Activated T-helper 1 cell treated with anti-CD3 and anti-CD28 coated beads, Interleukin-12 subunit alpha, Interleukin-12 subunit beta, Interleukin-2, Interleukin-4 antibody, amounts not matched to agents 30 ng/mL and 10 ng/mL and 1 ng/mL, durations not matched to agents 14 hours and 24 hours and 36 hours (primary cell): ENCODE measurements around the gene PGLYRP2. TPM values are rescaled to one million over a fixed set of nuclear protein-coding genes. Genes with fewer than 3 reads are reported as not detected.

Experiments used
- DNase-seq: peaks from one replicate; pipeline ENCODE4 v3.0.0; 2021; ENCODE audit warnings: low spot score
- H3K27ac Mint-ChIP-seq: one replicate; pipeline ENCODE4 v1.8.0; 2021; ENCODE audit warnings: mild to moderate bottlenecking, mixed read lengths
- H3K27me3 Mint-ChIP-seq: one replicate; pipeline ENCODE4 v1.8.0; 2022; ENCODE audit warnings: mild to moderate bottlenecking, moderate library complexity, mixed read lengths; ENCODE audit not compliant: insufficient read depth
- H3K36me3 Mint-ChIP-seq: one replicate; pipeline ENCODE4 v1.8.0; 2021; ENCODE audit warnings: low read depth, mixed read lengths
- H3K4me1 Mint-ChIP-seq: one replicate; pipeline ENCODE4 v1.8.0; 2021; ENCODE audit warnings: low read depth, mixed read lengths
- H3K4me3 Mint-ChIP-seq: one replicate; pipeline ENCODE4 v1.8.0; 2021; ENCODE audit warnings: mild to moderate bottlenecking, moderate library complexity, mixed read lengths
- H3K9me3 Mint-ChIP-seq: one replicate; pipeline ENCODE4 v1.8.0; 2021; ENCODE audit warnings: mixed read lengths
- intact Hi-C: fragments of 100-400 bp; cut with micrococcal nuclease; formaldehyde crosslinking; loops from one replicate; pipeline ENCODE4 v1.15.1; 2024
- total RNA-seq: library from RNA; stranded (reverse); gene quantifications from 2 replicates; pipeline ENCODE4 v1.2.3, GENCODE V29; 2022

The PGLYRP2 gene
- total RNA-seq, 1 donor from 2014 or later, result not detected

GRCh38 chr19:15419413-15420025, 59.8 kb downstream of the PGLYRP2 start:
- no peak for DNase-seq
- H3K4me3 Mint-ChIP-seq, result peak overlapping the region; percentile 98
- H3K4me1 Mint-ChIP-seq, result peaks cover 17% of the 10 kb centered on the region
- intact Hi-C loops, result loop anchor here (1.0 to 5.0 kb wide), 11 partner anchors 13 to 847 kb away; partner anchors contain the start of genes AKAP8 and NDUFB7
- no peak overlapping the region for H3K27ac Mint-ChIP-seq
- H3K27me3 Mint-ChIP-seq, result no peaks in the 10 kb centered on the region
- no peaks in the 10 kb centered on the region for H3K9me3 Mint-ChIP-seq
- peaks cover 33% of the 10 kb centered on the region for H3K36me3 Mint-ChIP-seq

Other genes starting within 250 kb of the PGLYRP2 start
- 0.20 TPM in 1 of 2 replicates, not detected in the other for gene EPHX3, start 247.1 kb downstream of the PGLYRP2 start, total RNA-seq
- 122 and 129 TPM in 2 replicates for gene BRD4, start 147.0 kb downstream of the PGLYRP2 start, total RNA-seq
- 52.7 and 57.5 TPM in 2 replicates for gene AKAP8, start 99.7 kb downstream of the PGLYRP2 start, total RNA-seq
- 73.8 and 77.9 TPM in 2 replicates for gene AKAP8L, start 60.5 kb downstream of the PGLYRP2 start, total RNA-seq
- gene WIZ, start 29.5 kb downstream of the PGLYRP2 start, total RNA-seq, result 37.6 and 38.7 TPM in 2 replicates
- 130 and 132 TPM in 2 replicates for gene RASAL3, start 15.0 kb downstream of the PGLYRP2 start, total RNA-seq
- 0.10 TPM in 1 of 2 replicates, not detected in the other for gene CYP4F22, start 29.0 kb upstream of the PGLYRP2 start, total RNA-seq
- not detected in 2 replicates for gene CYP4F8, start 135.7 kb upstream of the PGLYRP2 start, total RNA-seq
- not detected in 2 replicates for gene CYP4F3, start 161.4 kb upstream of the PGLYRP2 start, total RNA-seq
- gene CYP4F12, start 193.6 kb upstream of the PGLYRP2 start, total RNA-seq, result not detected in 2 replicates
- gene OR10H2, start 248.5 kb upstream of the PGLYRP2 start, total RNA-seq, result not detected in 2 replicates